ENCODE data around the gene URB1.

Gene URB1

GRCh38 chr21:32298658-32299081 is 94.1 kb downstream of the URB1 start, which contains the start of gene MRAP:
Gene MRAP (plus strand): TSS chr21:32298855. CDS start chr21:32298972, 117 bp downstream.
- no peak within 1 kb of the TSS for H3K4me3 ChIP-seq (ENCODE audit: low read depth, low read length)
- TF ChIP-seq CTCF (IDR thresholded peaks at IDR 0.05; ENCODE audit: borderline replicate concordance, insufficient read depth, low read depth, low read length): no peak

GRCh38 chr21:32298148-32298559 is 94.7 kb downstream of the URB1 start:
- no peak overlapping the region for H3K4me3 ChIP-seq (ENCODE audit: low read depth, low read length)
- no peak for TF ChIP-seq CTCF (IDR thresholded peaks at IDR 0.05; ENCODE audit: borderline replicate concordance, insufficient read depth, low read depth, low read length)

- H3K4me3 ChIP-seq (ENCODE audit: low read depth, low read length): no peak overlapping the region
- TF ChIP-seq CTCF (IDR thresholded peaks at IDR 0.05; ENCODE audit: borderline replicate concordance, insufficient read depth, low read depth, low read length): no peak
These were observed 95.4 kb downstream of the URB1 start for GRCh38 chr21:32297449-32297848.

GRCh38 chr21:32285476-32285875 is 107.3 kb downstream of the URB1 start:
- no peak for TF ChIP-seq CTCF (IDR thresholded peaks at IDR 0.05; ENCODE audit: borderline replicate concordance, insufficient read depth, low read depth, low read length)
- no peak overlapping the region for H3K4me3 ChIP-seq (ENCODE audit: low read depth, low read length)

- TF ChIP-seq CTCF (IDR thresholded peaks at IDR 0.05; ENCODE audit: borderline replicate concordance, insufficient read depth, low read depth, low read length): no peak
- H3K4me3 ChIP-seq (ENCODE audit: low read depth, low read length): no peak overlapping the region
These were observed 109.8 kb downstream of the URB1 start for GRCh38 chr21:32282992-32283391.

GRCh38 chr21:32281531-32281930 is 111.3 kb downstream of the URB1 start:
- no peak overlapping the region for H3K4me3 ChIP-seq (ENCODE audit: low read depth, low read length)
- no peak for TF ChIP-seq CTCF (IDR thresholded peaks at IDR 0.05; ENCODE audit: borderline replicate concordance, insufficient read depth, low read depth, low read length)

GRCh38 chr21:32279377-32279680 is 113.5 kb downstream of the URB1 start:
- no peak for TF ChIP-seq CTCF (IDR thresholded peaks at IDR 0.05; ENCODE audit: borderline replicate concordance, insufficient read depth, low read depth, low read length)
- H3K4me3 ChIP-seq (ENCODE audit: low read depth, low read length): peak overlapping the region; percentile 93
